Lung (tissue), 12 donors: ENCODE measurements around the gene TRAF3. TPM values are rescaled to one million over a fixed set of nuclear protein-coding genes. Genes with fewer than 3 reads are reported as not detected.

Experiments
- ATAC-seq: fragments of 200-7000 bp; cut with Tn5 transposase; one replicate; pipeline ENCODE4 v1.9.1; 2020; ENCODE audit warnings: moderate number of reproducible peaks; ENCODE audit not compliant: insufficient read depth, low FRiP score
- DNase-seq, 3 donors: peaks; one replicate each; pipeline ENCODE4 v3.0.0-alpha.2; 2013 to 2017
- H3K27ac ChIP-seq, 2 donors: one replicate each; pipeline ENCODE4 v1.5.1; 2013; ENCODE audit warnings: mild to moderate bottlenecking in 2 of 2, moderate library complexity in 2 of 2, control low read depth in 1 of 2, inconsistent platforms in 1 of 2, low read depth in 1 of 2, low read length in 1 of 2
- H3K27me3 ChIP-seq, 3 donors: one replicate each; pipeline ENCODE4 v1.5.1; 2013; ENCODE audit warnings: low read length in 2 of 3; ENCODE audit not compliant: control insufficient read depth in 3 of 3, insufficient read depth in 3 of 3
- H3K36me3 ChIP-seq, 4 donors: one replicate each; pipeline ENCODE4 v1.5.1; 2013; ENCODE audit warnings: low read length in 4 of 4, mild to moderate bottlenecking in 1 of 4, moderate library complexity in 1 of 4; ENCODE audit not compliant: control insufficient read depth in 4 of 4, insufficient read depth in 4 of 4
- H3K4me1 ChIP-seq, 5 donors: one replicate each; pipeline ENCODE4 v1.5.1; 2013; ENCODE audit warnings: low read length in 5 of 5, mild to moderate bottlenecking in 2 of 5, moderate library complexity in 1 of 5; ENCODE audit not compliant: control insufficient read depth in 5 of 5, insufficient read depth in 5 of 5
- H3K4me3 ChIP-seq: one replicate; pipeline ENCODE4 v1.5.1; 2013; ENCODE audit warnings: mild to moderate bottlenecking, control low read depth, moderate library complexity
- H3K9ac ChIP-seq, 2 donors: one replicate each; pipeline ENCODE4 v1.5.1; 2013; ENCODE audit warnings: low read length in 2 of 2, control low read depth in 1 of 2; ENCODE audit not compliant: insufficient read depth in 1 of 2
- H3K9me3 ChIP-seq, 4 donors: one replicate each; pipeline ENCODE4 v1.5.1; 2013; ENCODE audit warnings: low read length in 3 of 4, mild to moderate bottlenecking in 1 of 4, moderate library complexity in 1 of 4; ENCODE audit not compliant: control insufficient read depth in 4 of 4, insufficient read depth in 3 of 4
- CTCF ChIP-seq: IDR thresholded peaks from 2 replicates; pipeline ENCODE4 v1.5.1; 2012; ENCODE audit warnings: mild to moderate bottlenecking; ENCODE audit errors: control extremely low read depth, extremely low read depth
- WGBS, 2 donors: extraction: QIAGEN DNeasy Blood & Tissue Kit; methylation state at CpG; one replicate each; pipeline ENCODE4 v1.1.7; 2013; 5-methylcytosine and 5-hydroxymethylcytosine counted together
- polyA plus RNA-seq, 2 donors: library from polyadenylated mRNA; stranded (reverse); fragments of 200-250 nt; gene quantifications; one replicate each; pipeline ENCODE4 v1.2.1, GENCODE V29; 2013
- total RNA-seq, 2 donors: library from RNA; depleted of rRNA in 1 of 2; stranded (reverse); fragments of >200 nt in 1 of 2; gene quantifications; one replicate each; pipeline ENCODE4 v1.2.1, GENCODE V29; 2014 to 2021
- donor health status: control.
- donor health status: control.
- donor health status: Bipolar disorder and iron deficiency.
- donor health status: healthy.
- donor health status: DM: yes; HTN: yes; CAD: no.

The TRAF3 gene
- total and polyA plus RNA-seq, 4 donors, result 5.7 to 25.5 (median 18.7) TPM

- Histone ChIP-seq H3K36me3 (peaks cover 0 to 25% (median 9%) of the 10 kb centered on the region in 4 donors), H3K9me3 (no peaks in the 10 kb centered on the region), H3K9ac (no peak overlapping the region), H3K27me3 (no peaks in the 10 kb centered on the region), H3K4me3 (no peak overlapping the region), H3K27ac (no peak overlapping the region), H3K4me1 (peaks cover 0 to 18% (median 0%) of the 10 kb centered on the region in 5 donors)
- TF ChIP-seq CTCF, result no peak
- 98 to 99% methylated on average over 7 of the region's 7 CpGs for WGBS, 2 donors
- ATAC-seq (no peak), DNase-seq (no peak)
Observed at GRCh38 chr14:102889615-102890014, 112.4 kb downstream of the TRAF3 start.

GRCh38 chr14:102891111-102891510 is 113.9 kb downstream of the TRAF3 start:
- Histone ChIP-seq H3K4me1 (peaks cover 0 to 18% (median 0%) of the 10 kb centered on the region in 5 donors), H3K4me3 (no peak overlapping the region), H3K9me3 (no peaks in the 10 kb centered on the region), H3K27me3 (no peaks in the 10 kb centered on the region), H3K27ac (no peak overlapping the region), H3K36me3 (peaks cover 0 to 17% (median 8%) of the 10 kb centered on the region in 4 donors), H3K9ac (no peak overlapping the region)
- DNase-seq (no peak), ATAC-seq (no peak)
- no peak for TF ChIP-seq CTCF
- WGBS, 2 donors, result 92 to 93% methylated on average over 14 to 15 of the region's 15 CpGs

GRCh38 chr14:102891556-102891955 is 114.3 kb downstream of the TRAF3 start:
- H3K27me3 ChIP-seq, result no peaks in the 10 kb centered on the region
- H3K36me3 ChIP-seq, result peaks cover 0 to 13% (median 8%) of the 10 kb centered on the region in 4 donors
- no peak overlapping the region for H3K9ac ChIP-seq
- DNase-seq, result peak in 2 of 3 donors; percentile 57 to 65
- ATAC-seq, result no peak
- H3K4me3 ChIP-seq, result no peak overlapping the region
- no peaks in the 10 kb centered on the region for H3K9me3 ChIP-seq
- peaks cover 0 to 18% (median 0%) of the 10 kb centered on the region in 5 donors for H3K4me1 ChIP-seq
- 81 to 84% methylated on average over 4 of the region's 4 CpGs for WGBS, 2 donors
- no peak overlapping the region for H3K27ac ChIP-seq
- TF ChIP-seq CTCF, result no peak

- DNase-seq (no peak), ATAC-seq (no peak)
- H3K36me3 ChIP-seq, result peaks cover 0 to 14% (median 8%) of the 10 kb centered on the region in 4 donors
- no peaks in the 10 kb centered on the region for H3K27me3 ChIP-seq
- no peak overlapping the region for H3K27ac ChIP-seq
- no peak overlapping the region for H3K4me3 ChIP-seq
- H3K9ac ChIP-seq, result no peak overlapping the region
- no peak for TF ChIP-seq CTCF
- no peaks in the 10 kb centered on the region for H3K9me3 ChIP-seq
- H3K4me1 ChIP-seq, result peaks cover 0 to 18% (median 0%) of the 10 kb centered on the region in 5 donors
- WGBS, 2 donors, result 97% methylated on average over 8 of the region's 8 CpGs
Observed at GRCh38 chr14:102892651-102893050, 115.4 kb downstream of the TRAF3 start.
